ENCODE data around the gene PCNT. TPM values are rescaled to one million over a fixed set of nuclear protein-coding genes. Genes with fewer than 3 reads are reported as not detected.

Gene PCNT
- polyA plus RNA-seq, 1 donor from 2014 or later = 28.2 TPM

GRCh38 chr21:46295996-46296752 is 27.8 kb upstream of the PCNT start:
- no peak overlapping the region for H2AFZ ChIP-seq (ENCODE audit: low read depth, low read length)
- no peaks in the 10 kb centered on the region for H3K9me2 ChIP-seq (ENCODE audit: insufficient read depth, low read length)
- TF ChIP-seq TAF1 (IDR thresholded peaks at IDR 0.05; ENCODE audit: low read depth) = no peak
- no peak for TF ChIP-seq EP300 (conservative IDR thresholded peaks at IDR 0.05; ENCODE audit: poor library complexity, severe bottlenecking)
- TF ChIP-seq, protein P1, sequence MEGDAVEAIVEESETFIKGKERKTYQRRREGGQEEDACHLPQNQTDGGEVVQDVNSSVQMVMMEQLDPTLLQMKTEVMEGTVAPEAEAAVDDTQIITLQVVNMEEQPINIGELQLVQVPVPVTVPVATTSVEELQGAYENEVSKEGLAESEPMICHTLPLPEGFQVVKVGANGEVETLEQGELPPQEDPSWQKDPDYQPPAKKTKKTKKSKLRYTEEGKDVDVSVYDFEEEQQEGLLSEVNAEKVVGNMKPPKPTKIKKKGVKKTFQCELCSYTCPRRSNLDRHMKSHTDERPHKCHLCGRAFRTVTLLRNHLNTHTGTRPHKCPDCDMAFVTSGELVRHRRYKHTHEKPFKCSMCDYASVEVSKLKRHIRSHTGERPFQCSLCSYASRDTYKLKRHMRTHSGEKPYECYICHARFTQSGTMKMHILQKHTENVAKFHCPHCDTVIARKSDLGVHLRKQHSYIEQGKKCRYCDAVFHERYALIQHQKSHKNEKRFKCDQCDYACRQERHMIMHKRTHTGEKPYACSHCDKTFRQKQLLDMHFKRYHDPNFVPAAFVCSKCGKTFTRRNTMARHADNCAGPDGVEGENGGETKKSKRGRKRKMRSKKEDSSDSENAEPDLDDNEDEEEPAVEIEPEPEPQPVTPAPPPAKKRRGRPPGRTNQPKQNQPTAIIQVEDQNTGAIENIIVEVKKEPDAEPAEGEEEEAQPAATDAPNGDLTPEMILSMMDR (IDR thresholded peaks at IDR 0.05; ENCODE audit: poor library complexity, severe bottlenecking) = no peak
- no peak for TF ChIP-seq SMC3 (conservative IDR thresholded peaks at IDR 0.05; ENCODE audit: poor library complexity)
- TF ChIP-seq POLR2AphosphoS5 (IDR thresholded peaks at IDR 0.05) = no peak
- no peak for TF ChIP-seq EZH2 (IDR thresholded peaks at IDR 0.05; ENCODE audit: borderline replicate concordance, insufficient read depth, low read length, poor library complexity, severe bottlenecking)
- TF ChIP-seq REST (IDR thresholded peaks at IDR 0.05; ENCODE audit: borderline replicate concordance) = no peak
- no peak for TF ChIP-seq MXI1 (conservative IDR thresholded peaks at IDR 0.05; ENCODE audit: poor library complexity, severe bottlenecking)
- no peak for TF ChIP-seq RAD21 (conservative IDR thresholded peaks at IDR 0.05)
- H3K9ac ChIP-seq (ENCODE audit: low read length) = no peak overlapping the region
- H3K4me3 ChIP-seq (ENCODE audit: low read length) = no peak overlapping the region
- H3K36me3 ChIP-seq (ENCODE audit: insufficient read depth, low read length) = no peaks in the 10 kb centered on the region
- H3K79me2 ChIP-seq (replicated peaks; ENCODE audit: insufficient read depth, low read length) = no peaks in the 10 kb centered on the region
- no peak overlapping the region for H3K4me2 ChIP-seq (ENCODE audit: low read length)
- H3F3A ChIP-seq (ENCODE audit: insufficient read depth, low read length, poor library complexity, severe bottlenecking) = no peaks in the 10 kb centered on the region
- H4K20me1 ChIP-seq (ENCODE audit: insufficient read depth) = no peaks in the 10 kb centered on the region
- no peaks in the 10 kb centered on the region for H3K27me3 ChIP-seq (ENCODE audit: insufficient read depth, low read depth, low read length)
- no peak overlapping the region for H3K27ac ChIP-seq (ENCODE audit: low read length)
- no peaks in the 10 kb centered on the region for H3K9me3 ChIP-seq (ENCODE audit: low read length)

GRCh38 chr21:46297338-46298271 is 26.4 kb upstream of the PCNT start:
- no peak overlapping the region for H2AFZ ChIP-seq (ENCODE audit: low read depth, low read length)
- H3K27me3 ChIP-seq (ENCODE audit: insufficient read depth, low read depth, low read length) = no peaks in the 10 kb centered on the region
- H3K36me3 ChIP-seq (ENCODE audit: insufficient read depth, low read length) = no peaks in the 10 kb centered on the region
- H3K9me2 ChIP-seq (ENCODE audit: insufficient read depth, low read length) = no peaks in the 10 kb centered on the region
- no peak overlapping the region for H3K4me2 ChIP-seq (ENCODE audit: low read length)
- no peak overlapping the region for H3K9ac ChIP-seq (ENCODE audit: low read length)
- H3K9me3 ChIP-seq (ENCODE audit: low read length) = no peaks in the 10 kb centered on the region
- no peaks in the 10 kb centered on the region for H4K20me1 ChIP-seq (ENCODE audit: insufficient read depth)
- TF ChIP-seq REST (IDR thresholded peaks at IDR 0.05; ENCODE audit: borderline replicate concordance) (no peak), POLR2AphosphoS5 (IDR thresholded peaks at IDR 0.05) (no peak), RAD21 (conservative IDR thresholded peaks at IDR 0.05) (no peak), EZH2 (IDR thresholded peaks at IDR 0.05; ENCODE audit: borderline replicate concordance, insufficient read depth, low read length, poor library complexity, severe bottlenecking) (no peak), SMC3 (conservative IDR thresholded peaks at IDR 0.05; ENCODE audit: poor library complexity) (no peak)
- TF ChIP-seq, protein P1 (IDR thresholded peaks at IDR 0.05; ENCODE audit: poor library complexity, severe bottlenecking) = no peak
- H3K27ac ChIP-seq (ENCODE audit: low read length) = no peak overlapping the region
- no peaks in the 10 kb centered on the region for H3K79me2 ChIP-seq (replicated peaks; ENCODE audit: insufficient read depth, low read length)
- no peak overlapping the region for H3K4me3 ChIP-seq (ENCODE audit: low read length)
- no peaks in the 10 kb centered on the region for H3F3A ChIP-seq (ENCODE audit: insufficient read depth, low read length, poor library complexity, severe bottlenecking)
